Astrocyte (in vitro differentiated cells and primary cell): ENCODE results near the gene ISL2. TPM values are rescaled to one million over a fixed set of nuclear protein-coding genes. Genes with fewer than 3 reads are reported as not detected.

Source experiments
- DNase-seq: peaks from one replicate; pipeline ENCODE4 v3.0.0-alpha.2; 2010; ENCODE audit warnings: low read depth
- FAIRE-seq: peaks from 2 replicates; lab custom pipeline; 2011; peaks lifted over from hg19 to GRCh38; lab: Jason Lieb, UNC
- H2AFZ ChIP-seq: 2 replicates; pipeline ENCODE4 v1.6.0; 2012; ENCODE audit warnings: low read depth, low read length, inconsistent platforms
- H3K27ac ChIP-seq: 2 replicates; pipeline ENCODE4 v1.5.1; 2011; ENCODE audit warnings: low read depth, low read length, inconsistent platforms
- H3K27me3 ChIP-seq: 2 replicates; pipeline ENCODE4 v1.6.0; 2011; ENCODE audit warnings: low read length, inconsistent platforms; ENCODE audit not compliant: insufficient read depth
- H3K36me3 ChIP-seq: 2 replicates; pipeline ENCODE4 v1.5.1; 2011; ENCODE audit warnings: low read length, inconsistent platforms; ENCODE audit not compliant: insufficient read depth
- H3K4me1 ChIP-seq: 2 replicates; pipeline ENCODE4 v1.5.1; 2011; ENCODE audit warnings: low read length, inconsistent platforms; ENCODE audit not compliant: insufficient read depth
- H3K4me2 ChIP-seq: 2 replicates; pipeline ENCODE4 v1.6.0; 2012; ENCODE audit warnings: low read length, inconsistent platforms
- H3K4me3 ChIP-seq: 2 replicates; pipeline ENCODE4 v1.5.1; 2011; ENCODE audit warnings: low read depth, mild to moderate bottlenecking, low read length, inconsistent platforms; ENCODE audit not compliant: insufficient read depth
- H3K79me2 ChIP-seq: 2 replicates; pipeline ENCODE4 v1.6.0; 2012; ENCODE audit warnings: mild to moderate bottlenecking, low read length, inconsistent platforms; ENCODE audit not compliant: insufficient read depth
- H3K9ac ChIP-seq: 2 replicates; pipeline ENCODE4 v1.6.0; 2012; ENCODE audit warnings: mild to moderate bottlenecking, low read length, inconsistent platforms
- H3K9me3 ChIP-seq: 2 replicates; pipeline ENCODE4 v1.5.1; 2012; ENCODE audit warnings: low read depth, mild to moderate bottlenecking, low read length, inconsistent platforms; ENCODE audit not compliant: insufficient read depth
- H4K20me1 ChIP-seq: 2 replicates; pipeline ENCODE4 v1.6.0; 2012; ENCODE audit warnings: low read length, inconsistent platforms; ENCODE audit not compliant: insufficient read depth
- H3K27ac Mint-ChIP-seq: one replicate; pipeline ENCODE4 v1.8.0; 2021; ENCODE audit warnings: mild to moderate bottlenecking, mixed read lengths; ENCODE audit not compliant: unreplicated experiment
- H3K27me3 Mint-ChIP-seq: one replicate; pipeline ENCODE4 v1.8.0; 2021; ENCODE audit warnings: low read depth, mixed read lengths; ENCODE audit not compliant: unreplicated experiment
- H3K36me3 Mint-ChIP-seq: one replicate; pipeline ENCODE4 v1.8.0; 2021; ENCODE audit warnings: low read depth, mixed read lengths; ENCODE audit not compliant: unreplicated experiment
- H3K4me1 Mint-ChIP-seq: one replicate; pipeline ENCODE4 v1.8.0; 2021; ENCODE audit warnings: low read depth, mixed read lengths; ENCODE audit not compliant: unreplicated experiment
- H3K4me3 Mint-ChIP-seq: one replicate; pipeline ENCODE4 v1.8.0; 2021; ENCODE audit warnings: mild to moderate bottlenecking, moderate library complexity, mixed read lengths; ENCODE audit not compliant: unreplicated experiment
- H3K9me3 Mint-ChIP-seq: one replicate; pipeline ENCODE4 v1.8.0; 2021; ENCODE audit warnings: mild to moderate bottlenecking, mixed read lengths; ENCODE audit not compliant: unreplicated experiment
- CTCF ChIP-seq: IDR thresholded peaks from 2 replicates; pipeline ENCODE4 v1.5.1; 2011; ENCODE audit warnings: low read depth, mild to moderate bottlenecking, inconsistent platforms, low read length, moderate library complexity; ENCODE audit not compliant: insufficient read depth
- EZH2 ChIP-seq: IDR thresholded peaks from 2 replicates; pipeline ENCODE4 v1.6.1; 2012; ENCODE audit warnings: mild to moderate bottlenecking, low read length, inconsistent platforms; ENCODE audit not compliant: insufficient read depth
- total RNA-seq: library from RNA; stranded (reverse); gene quantifications from 2 replicates; pipeline ENCODE4 v1.2.1, GENCODE V29; 2021

ISL2 gene
- total RNA-seq, 1 donor from 2014 or later: 2.1 TPM

- no peak for TF ChIP-seq EZH2
- no peak for TF ChIP-seq CTCF
These were observed 21.9 kb downstream of the ISL2 start for GRCh38 chr15:76358453-76358852.

GRCh38 chr15:76359152-76359551 lies 22.6 kb downstream of the ISL2 start:
- no peak overlapping the region for H3K27ac ChIP-seq
- no peak overlapping the region for H2AFZ ChIP-seq
- H3K79me2 ChIP-seq: no peaks in the 10 kb centered on the region
- H3K9me3 ChIP-seq: no peaks in the 10 kb centered on the region
- H3K36me3 ChIP-seq: no peaks in the 10 kb centered on the region
- H3K27me3 ChIP-seq: no peaks in the 10 kb centered on the region
- H3K36me3 Mint-ChIP-seq: no peaks in the 10 kb centered on the region
- H3K4me2 ChIP-seq: no peak overlapping the region
- H3K27me3 Mint-ChIP-seq: peaks cover 15% of the 10 kb centered on the region
- H3K9me3 Mint-ChIP-seq: no peaks in the 10 kb centered on the region
- no peaks in the 10 kb centered on the region for H3K4me1 ChIP-seq
- FAIRE-seq (no peak), DNase-seq (no peak)
- H3K27ac Mint-ChIP-seq: no peak overlapping the region
- H4K20me1 ChIP-seq: no peaks in the 10 kb centered on the region
- H3K4me3 ChIP-seq: no peak overlapping the region
- no peak overlapping the region for H3K4me3 Mint-ChIP-seq
- no peak for TF ChIP-seq CTCF
- TF ChIP-seq EZH2: no peak
- H3K4me1 Mint-ChIP-seq: no peaks in the 10 kb centered on the region
- H3K9ac ChIP-seq: no peak overlapping the region

More at GRCh38 chr15:76358453-76358852, 21.9 kb downstream of the ISL2 start:
- no peaks in the 10 kb centered on the region for H3K36me3 ChIP-seq
- DNase-seq: no peak
- no peaks in the 10 kb centered on the region for H3K27me3 ChIP-seq
- Mint-ChIP-seq H3K27me3 (peaks cover 19% of the 10 kb centered on the region), H3K4me1 (no peaks in the 10 kb centered on the region), H3K9me3 (no peaks in the 10 kb centered on the region), H3K4me3 (no peak overlapping the region), H3K27ac (no peak overlapping the region), H3K36me3 (no peaks in the 10 kb centered on the region)
- H3K9me3 ChIP-seq: no peaks in the 10 kb centered on the region
- H3K4me1 ChIP-seq: no peaks in the 10 kb centered on the region
- no peak overlapping the region for H3K4me3 ChIP-seq
- no peak overlapping the region for H2AFZ ChIP-seq
- no peaks in the 10 kb centered on the region for H4K20me1 ChIP-seq
- H3K9ac ChIP-seq: no peak overlapping the region
- H3K4me2 ChIP-seq: no peak overlapping the region
- no peaks in the 10 kb centered on the region for H3K79me2 ChIP-seq
- no peak overlapping the region for H3K27ac ChIP-seq
- no peak for FAIRE-seq

GRCh38 chr15:76360416-76360815 lies 23.8 kb downstream of the ISL2 start:
- Histone ChIP-seq H2AFZ (no peak overlapping the region), H4K20me1 (no peaks in the 10 kb centered on the region), H3K27me3 (no peaks in the 10 kb centered on the region), H3K79me2 (no peaks in the 10 kb centered on the region), H3K4me3 (no peak overlapping the region), H3K4me2 (no peak overlapping the region), H3K27ac (no peak overlapping the region), H3K4me1 (no peaks in the 10 kb centered on the region), H3K9me3 (no peaks in the 10 kb centered on the region), H3K9ac (no peak overlapping the region), H3K36me3 (no peaks in the 10 kb centered on the region)
- DNase-seq (no peak), FAIRE-seq (no peak)
- no peaks in the 10 kb centered on the region for H3K36me3 Mint-ChIP-seq
- no peak overlapping the region for H3K4me3 Mint-ChIP-seq
- peaks cover 9% of the 10 kb centered on the region for H3K27me3 Mint-ChIP-seq
- no peaks in the 10 kb centered on the region for H3K4me1 Mint-ChIP-seq
- TF ChIP-seq CTCF (no peak), EZH2 (no peak)
- no peak overlapping the region for H3K27ac Mint-ChIP-seq
- no peaks in the 10 kb centered on the region for H3K9me3 Mint-ChIP-seq
